Tibial artery (tissue), 4 donors: Measurements from ENCODE around the gene CLIC1.

Experiments used
- DNase-seq, 2 donors: peaks; one replicate each; pipeline ENCODE4 v3.0.0-alpha.2; 2019
- H3K27ac ChIP-seq, 2 donors: fragments of 200-600 bp; sonication (generic) in 1 of 2; 1 replicate in 1 of 2; 2 replicates in 1 of 2; pipeline ENCODE4 v1.5.1; 2018 to 2019; ENCODE audit warnings: mild to moderate bottlenecking in 1 of 2
- H3K27me3 ChIP-seq, 2 donors: fragments of 200-600 bp; sonication (generic) in 1 of 2; one replicate each; pipeline versions ENCODE4 v1.5.1 to v1.6.0; 2016 to 2019
- H3K36me3 ChIP-seq, 3 donors: fragments of 200-600 bp; sonication (generic) in 2 of 3; one replicate each; pipeline ENCODE4 v1.5.1; 2016 to 2019; ENCODE audit warnings: mild to moderate bottlenecking in 2 of 3
- H3K4me1 ChIP-seq, 4 donors: fragments of 200-600 bp; sonication (generic) in 2 of 4; 1 replicate in 3 of 4; 2 replicates in 1 of 4; pipeline ENCODE4 v1.5.1; 2016 to 2019
- H3K4me3 ChIP-seq, 2 donors: fragments of 200-600 bp; sonication (generic) in 1 of 2; 1 replicate in 1 of 2; 2 replicates in 1 of 2; pipeline ENCODE4 v1.5.1; 2018 to 2019; ENCODE audit warnings: mild to moderate bottlenecking in 2 of 2
- H3K9me3 ChIP-seq, 3 donors: fragments of 200-600 bp; sonication (generic) in 1 of 3; one replicate each; pipeline ENCODE4 v1.5.1; 2016 to 2019
- CTCF ChIP-seq, 2 experiments: fragments of 200-600 bp in 1 of 2; fragments of 450-650 bp in 1 of 2; IDR thresholded peaks; one replicate each; pipeline ENCODE4 v1.5.1; 2017 to 2019; ENCODE audit warnings: antibody characterized with exemption in 2 of 2, mild to moderate bottlenecking in 1 of 2, moderate library complexity in 1 of 2
- intact Hi-C: fragments of 100-400 bp; cut with DNase I; formaldehyde crosslinking; loops from one replicate; pipeline ENCODE4 v1.15.0; 2023; ENCODE audit warnings: low total_unique reads

Gene CLIC1

GRCh38 chr6:31765910-31766794 is 29.8 kb upstream of the CLIC1 start:
- no peak for TF ChIP-seq CTCF (IDR thresholded peaks at IDR 0.05)
- Histone ChIP-seq H3K27me3 (peaks cover 0 to 12% of the 10 kb centered on the region in 2 donors), H3K4me1 (peaks cover 0 to 7% (median 3%) of the 10 kb centered on the region in 4 donors), H3K4me3 (peak overlapping the region in 1 of 2 donors; percentile 26), H3K27ac (no peak overlapping the region), H3K9me3 (no peaks in the 10 kb centered on the region), H3K36me3 (peaks cover 0 to 4% (median 0%) of the 10 kb centered on the region in 3 donors)
- intact Hi-C loops: no loop called here
- DNase-seq: no peak

DNA sequence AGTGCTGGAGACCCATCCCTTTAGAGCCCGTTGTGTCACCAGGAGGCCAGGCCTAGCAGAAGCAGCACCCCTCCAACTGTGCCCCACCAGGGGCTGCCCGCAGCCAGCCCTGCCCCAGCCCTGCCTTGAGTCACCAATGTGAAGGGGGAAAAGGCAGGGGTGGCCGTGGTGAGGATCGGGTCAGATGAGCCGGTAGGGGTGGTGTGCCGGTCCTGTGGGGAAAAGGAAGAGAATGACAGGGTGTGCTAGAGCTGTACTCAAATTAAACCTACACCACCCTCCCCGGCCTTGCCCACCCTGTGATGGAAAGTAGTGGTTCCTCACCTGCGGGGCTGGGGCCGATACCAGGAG is 29.2 kb upstream of the CLIC1 start:
- DNase-seq: no peak
- H3K4me3 ChIP-seq: no peak overlapping the region
- peaks cover 0 to 12% of the 10 kb centered on the region in 2 donors for H3K27me3 ChIP-seq
- peaks cover 0 to 7% (median 3%) of the 10 kb centered on the region in 4 donors for H3K4me1 ChIP-seq
- H3K27ac ChIP-seq: no peak overlapping the region
- no peaks in the 10 kb centered on the region for H3K9me3 ChIP-seq
- H3K36me3 ChIP-seq: peaks cover 0 to 7% (median 0%) of the 10 kb centered on the region in 3 donors
- intact Hi-C loops: no loop called here
- TF ChIP-seq CTCF (IDR thresholded peaks at IDR 0.05): no peak

GRCh38 chr6:31764198-31764597 is 27.9 kb upstream of the CLIC1 start:
- no peak for DNase-seq
- intact Hi-C loops: no loop called here
- Histone ChIP-seq H3K27me3 (peaks cover 0 to 12% of the 10 kb centered on the region in 2 donors), H3K4me1 (peaks cover 0 to 7% (median 3%) of the 10 kb centered on the region in 4 donors), H3K27ac (no peak overlapping the region), H3K4me3 (no peak overlapping the region), H3K36me3 (peaks cover 0 to 19% (median 0%) of the 10 kb centered on the region in 3 donors), H3K9me3 (no peaks in the 10 kb centered on the region)
- no peak for TF ChIP-seq CTCF (IDR thresholded peaks at IDR 0.05)

DNA sequence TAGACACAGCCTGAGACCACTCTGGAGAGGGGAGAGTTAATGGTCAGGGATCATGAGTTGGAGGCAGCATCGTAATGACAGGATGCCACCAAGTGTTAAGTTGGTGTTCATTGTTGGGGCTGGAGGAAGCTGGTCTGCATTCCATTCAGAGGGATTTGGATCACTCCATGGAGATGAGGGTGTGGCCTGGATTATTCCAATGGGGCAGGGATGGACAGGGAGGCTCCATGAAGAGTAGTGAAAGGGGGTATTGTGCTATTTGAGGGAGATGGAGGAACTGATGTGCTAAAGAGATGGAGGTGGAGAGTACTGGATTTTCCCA is 27.2 kb upstream of the CLIC1 start:
- Histone ChIP-seq H3K36me3 (peaks cover 0 to 19% (median 0%) of the 10 kb centered on the region in 3 donors), H3K27me3 (peaks cover 0 to 12% of the 10 kb centered on the region in 2 donors), H3K9me3 (no peaks in the 10 kb centered on the region), H3K4me3 (no peak overlapping the region), H3K4me1 (peaks cover 0 to 7% (median 3%) of the 10 kb centered on the region in 4 donors), H3K27ac (no peak overlapping the region)
- intact Hi-C loops: no loop called here
- no peak for TF ChIP-seq CTCF (IDR thresholded peaks at IDR 0.05)
- DNase-seq: no peak

DNA sequence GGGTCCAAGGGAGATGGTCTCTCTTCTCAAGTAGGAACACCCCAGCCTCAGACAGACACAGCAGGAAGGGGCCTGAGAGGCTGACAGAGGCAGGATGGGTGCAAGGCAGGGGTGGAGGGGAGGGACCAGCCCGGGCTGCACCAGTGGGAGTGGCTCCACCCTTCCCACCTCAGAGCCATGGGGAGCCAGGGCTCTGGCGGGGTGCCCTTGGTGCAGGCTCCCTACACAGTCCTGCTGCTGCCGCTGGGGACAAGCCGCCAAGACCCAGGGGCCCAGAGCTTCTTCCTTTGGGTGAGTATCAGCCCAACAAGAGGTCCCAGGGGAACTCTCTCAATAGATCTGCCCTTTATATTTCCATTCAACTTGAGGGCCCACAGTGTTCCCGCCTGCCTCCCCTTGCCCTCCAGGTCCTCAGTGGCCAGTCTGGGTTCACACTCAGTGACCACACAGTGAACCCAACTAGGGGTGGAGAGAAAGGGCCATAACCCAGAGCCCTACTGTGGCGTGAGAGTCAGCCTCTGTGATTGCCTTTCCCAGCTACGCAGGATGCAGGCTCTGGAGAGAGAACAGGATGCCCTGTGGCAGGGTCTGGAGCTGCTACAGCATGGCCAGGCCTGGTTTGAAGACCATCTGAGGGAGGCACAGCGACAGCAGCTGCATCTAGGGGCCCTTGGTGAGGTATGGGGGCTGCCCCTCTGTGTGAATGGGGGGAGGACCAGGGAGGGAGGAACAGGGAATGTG is 26.7 kb upstream of the CLIC1 start:
- DNase-seq: no peak
- no peak overlapping the region for H3K27ac ChIP-seq
- intact Hi-C loops: no loop called here
- H3K4me1 ChIP-seq: peaks cover 0 to 7% (median 3%) of the 10 kb centered on the region in 4 donors
- no peak for TF ChIP-seq CTCF (IDR thresholded peaks at IDR 0.05)
- no peaks in the 10 kb centered on the region for H3K9me3 ChIP-seq
- peaks cover 0 to 12% of the 10 kb centered on the region in 2 donors for H3K27me3 ChIP-seq
- H3K36me3 ChIP-seq: peaks cover 0 to 19% (median 0%) of the 10 kb centered on the region in 3 donors
- H3K4me3 ChIP-seq: no peak overlapping the region
